Thyroid gland (tissue), 4 donors: ENCODE results near the gene TSPAN8. TPM values are rescaled to one million over a fixed set of nuclear protein-coding genes. Genes with fewer than 3 reads are reported as not detected.
A peak's percentile ranks its signal among the peaks of the same experiment; 100 is the strongest.
"Not testable (repeated sequence)": the region's sequence is repeated elsewhere in the genome, so short reads cannot be mapped to it uniquely, and the experiment has no call there.

Source experiments
- DNase-seq, 2 donors: peaks; one replicate each; pipeline ENCODE4 v3.0.0-alpha.2; 2019
- H3K27ac ChIP-seq, 3 donors: fragments of 200-600 bp; sonication (generic); 1 replicate in 2 of 3; 2 replicates in 1 of 3; pipeline ENCODE4 v1.5.1; 2016 to 2019; ENCODE audit warnings: mild to moderate bottlenecking in 1 of 3, moderate library complexity in 1 of 3
- H3K27me3 ChIP-seq: fragments of 200-600 bp; sonication (generic); one replicate; pipeline ENCODE4 v1.5.1; 2019
- H3K36me3 ChIP-seq, 2 donors: fragments of 200-600 bp; sonication (generic); one replicate each; pipeline ENCODE4 v1.5.1; 2016 to 2019
- H3K4me1 ChIP-seq, 2 donors: fragments of 200-600 bp; sonication (generic); one replicate each; pipeline ENCODE4 v1.5.1; 2017 to 2019
- H3K4me3 ChIP-seq, 3 donors: fragments of 200-600 bp; sonication (generic); replicated peaks in 1 of 3; 1 replicate in 2 of 3; 2 replicates in 1 of 3; pipeline ENCODE4 v1.5.1; 2016; ENCODE audit warnings: mild to moderate bottlenecking in 1 of 3
- H3K9me3 ChIP-seq: fragments of 200-600 bp; sonication (generic); one replicate; pipeline ENCODE4 v1.5.1; 2017
- CTCF ChIP-seq, 6 experiments: fragments of 200-600 bp in 3 of 6; fragments of 450-650 bp in 3 of 6; sonication (generic) in 3 of 6; IDR thresholded peaks; one replicate each; pipeline ENCODE4 v1.5.1; 2016 to 2019; ENCODE audit warnings: antibody characterized with exemption in 6 of 6, mild to moderate bottlenecking in 2 of 6, inconsistent platforms in 1 of 6, moderate library complexity in 1 of 6
- POLR2A ChIP-seq, 2 donors: fragments of 450-650 bp; IDR thresholded peaks; one replicate each; pipeline ENCODE4 v1.6.1; 2017; ENCODE audit warnings: antibody characterized with exemption in 2 of 2, mild to moderate bottlenecking in 2 of 2, moderate library complexity in 1 of 2
- WGBS, 2 donors: methylation state at CpG; one replicate each; pipeline ENCODE4 v1.1.5; 2017; 5-methylcytosine and 5-hydroxymethylcytosine counted together
- intact Hi-C: fragments of 100-400 bp; cut with DNase I; formaldehyde crosslinking; loops from one replicate; pipeline ENCODE4 v1.15.1; 2023
- total RNA-seq, 4 donors: library from RNA; depleted of rRNA; stranded (reverse); fragments of >200 nt; gene quantifications; one replicate each; pipeline ENCODE4 v1.2.3, GENCODE V29; 2016

TSPAN8 gene
- total RNA-seq, 4 donors from 2014 or later, result 3.7 to 9.6 (median 8.0) TPM

GRCh38 chr12:71129364-71129763 is 28.4 kb downstream of the TSPAN8 start:
- no peak overlapping the region for H3K27ac ChIP-seq
- H3K4me1 ChIP-seq, result peaks cover 5 to 9% of the 10 kb centered on the region in 2 donors
- DNase-seq, result no peak
- no peaks in the 10 kb centered on the region for H3K27me3 ChIP-seq
- WGBS, 2 donors, result 77 to 84% methylated on average over 2 of the region's 2 CpGs
- no peaks in the 10 kb centered on the region for H3K9me3 ChIP-seq
- intact Hi-C loops, result no loop called here
- no peak overlapping the region for H3K4me3 ChIP-seq
- no peaks in the 10 kb centered on the region for H3K36me3 ChIP-seq
- no peak for TF ChIP-seq CTCF (IDR thresholded peaks at IDR 0.05)

GRCh38 chr12:71128191-71128788 is 29.5 kb downstream of the TSPAN8 start:
- no peaks in the 10 kb centered on the region for H3K27me3 ChIP-seq
- H3K27ac ChIP-seq, result peak overlapping the region; percentile 22 to 57 (median 39)
- H3K4me3 ChIP-seq, result no peak overlapping the region
- WGBS, 2 donors, result 14 to 28% methylated on average over 1 of the region's 1 CpG
- TF ChIP-seq POLR2A (IDR thresholded peaks at IDR 0.05), result no peak
- no peak for TF ChIP-seq CTCF (IDR thresholded peaks at IDR 0.05)
- DNase-seq, result peak; percentile 71 to 77
- no peaks in the 10 kb centered on the region for H3K9me3 ChIP-seq
- peaks cover 5 to 9% of the 10 kb centered on the region in 2 donors for H3K4me1 ChIP-seq
- intact Hi-C loops, result no loop called here
- no peaks in the 10 kb centered on the region for H3K36me3 ChIP-seq

- DNase-seq, result no peak
- 100% methylated on average over 1 of the region's 1 CpG for WGBS, 2 donors
- Histone ChIP-seq H3K36me3 (no peaks in the 10 kb centered on the region), H3K4me3 (no peak overlapping the region), H3K9me3 (no peaks in the 10 kb centered on the region), H3K4me1 (peaks cover 5 to 9% of the 10 kb centered on the region in 2 donors), H3K27me3 (no peaks in the 10 kb centered on the region), H3K27ac (no peak overlapping the region)
- intact Hi-C loops, result no loop called here
- TF ChIP-seq POLR2A (IDR thresholded peaks at IDR 0.05) (no peak), CTCF (IDR thresholded peaks at IDR 0.05) (no peak)
Measured at GRCh38 chr12:71125949-71126348, 31.9 kb downstream of the TSPAN8 start.

- Histone ChIP-seq H3K4me3 (no peak overlapping the region), H3K36me3 (no peaks in the 10 kb centered on the region), H3K27me3 (no peaks in the 10 kb centered on the region), H3K27ac (no peak overlapping the region), H3K4me1 (peaks cover 5 to 9% of the 10 kb centered on the region in 2 donors), H3K9me3 (no peaks in the 10 kb centered on the region)
- no peak for TF ChIP-seq POLR2A (IDR thresholded peaks at IDR 0.05)
- intact Hi-C loops, result no loop called here
- DNase-seq, result no peak
- whole genome bisulfite sequencing, 2 donors, result 47 to 56% methylated on average over 2 of the region's 2 CpGs
Measured at GRCh38 chr12:71125515-71125914, 32.3 kb downstream of the TSPAN8 start.

- intact Hi-C loops, result no loop called here
- 83 to 84% methylated on average over 5 of the region's 5 CpGs for WGBS, 2 donors
- TF ChIP-seq POLR2A (IDR thresholded peaks at IDR 0.05), result no peak
- TF ChIP-seq CTCF (IDR thresholded peaks at IDR 0.05), result peak in 1 of 6 experiments; percentile 10
Measured at GRCh38 chr12:71124835-71125460, 32.9 kb downstream of the TSPAN8 start.

GRCh38 chr12:71113148-71113547 is 44.7 kb downstream of the TSPAN8 start:
- H3K36me3 ChIP-seq, H3K4me3 ChIP-seq, H3K27me3 ChIP-seq, H3K9me3 ChIP-seq, DNase-seq, H3K4me1 ChIP-seq, H3K27ac ChIP-seq, intact Hi-C loops: not testable (repeated sequence)
- 78 to 79% methylated on average over 1 of the region's 1 CpG for WGBS, 2 donors

More at GRCh38 chr12:71124835-71125460, 32.9 kb downstream of the TSPAN8 start:
- Histone ChIP-seq H3K9me3 (no peaks in the 10 kb centered on the region), H3K36me3 (no peaks in the 10 kb centered on the region), H3K4me1 (peaks cover 5 to 9% of the 10 kb centered on the region in 2 donors), H3K27me3 (no peaks in the 10 kb centered on the region), H3K4me3 (no peak overlapping the region), H3K27ac (no peak overlapping the region)
- DNase-seq, result no peak
